Measurements from ENCODE around the gene GOLGA6L22.
"Not testable (repeated sequence)": the region's sequence is repeated elsewhere in the genome, so short reads cannot be mapped to it uniquely, and the experiment has no call there.

GOLGA6L22 gene

GRCh38 chr15:22458603-22459002 lies at the start of gene GOLGA6L22:
Gene GOLGA6L22 (plus strand): TSS chr15:22458903. CDS start chr15:22458994, 91 bp downstream.
- not testable (repeated sequence) for H3K36me3 ChIP-seq (ENCODE audit: low read depth); H3K9me3 ChIP-seq (ENCODE audit: severe bottlenecking); H3K27ac ChIP-seq (ENCODE audit: poor library complexity, severe bottlenecking); H3K4me3 ChIP-seq (ENCODE audit: severe bottlenecking); ATAC-seq (ENCODE audit: low read depth); H3K4me1 ChIP-seq (ENCODE audit: insufficient read depth, poor library complexity, severe bottlenecking); H3K27me3 ChIP-seq (ENCODE audit: insufficient read depth, poor library complexity, severe bottlenecking); DNase-seq (ENCODE audit: low spot score)

- not testable (repeated sequence) for H3K27ac ChIP-seq (ENCODE audit: poor library complexity, severe bottlenecking); H3K9me3 ChIP-seq (ENCODE audit: severe bottlenecking); H3K4me1 ChIP-seq (ENCODE audit: insufficient read depth, poor library complexity, severe bottlenecking); H3K36me3 ChIP-seq (ENCODE audit: low read depth); H3K27me3 ChIP-seq (ENCODE audit: insufficient read depth, poor library complexity, severe bottlenecking); H3K4me3 ChIP-seq (ENCODE audit: severe bottlenecking); ATAC-seq (ENCODE audit: low read depth)
- DNase-seq (ENCODE audit: low spot score), result peak; percentile 25
These were observed 41.4 kb upstream of the GOLGA6L22 start for GRCh38 chr15:22417288-22417687.

- not testable (repeated sequence) for H3K27ac ChIP-seq (ENCODE audit: poor library complexity, severe bottlenecking); H3K4me3 ChIP-seq (ENCODE audit: severe bottlenecking); H3K4me1 ChIP-seq (ENCODE audit: insufficient read depth, poor library complexity, severe bottlenecking); H3K9me3 ChIP-seq (ENCODE audit: severe bottlenecking); H3K36me3 ChIP-seq (ENCODE audit: low read depth); DNase-seq (ENCODE audit: low spot score); H3K27me3 ChIP-seq (ENCODE audit: insufficient read depth, poor library complexity, severe bottlenecking)
- ATAC-seq (ENCODE audit: low read depth), result peak; percentile 26; the same call in 2 of the 3 replicates
These were observed 40.9 kb upstream of the GOLGA6L22 start for GRCh38 chr15:22417795-22418194.

- H3K9me3 ChIP-seq (ENCODE audit: severe bottlenecking); H3K27ac ChIP-seq (ENCODE audit: poor library complexity, severe bottlenecking); H3K36me3 ChIP-seq (ENCODE audit: low read depth); H3K4me3 ChIP-seq (ENCODE audit: severe bottlenecking); DNase-seq (ENCODE audit: low spot score); H3K27me3 ChIP-seq (ENCODE audit: insufficient read depth, poor library complexity, severe bottlenecking); H3K4me1 ChIP-seq (ENCODE audit: insufficient read depth, poor library complexity, severe bottlenecking): not testable (repeated sequence)
- peak; percentile 38 for ATAC-seq (ENCODE audit: low read depth)
These were observed 40.5 kb upstream of the GOLGA6L22 start for GRCh38 chr15:22418212-22418611.

- H3K27ac ChIP-seq (ENCODE audit: poor library complexity, severe bottlenecking); H3K27me3 ChIP-seq (ENCODE audit: insufficient read depth, poor library complexity, severe bottlenecking); H3K4me3 ChIP-seq (ENCODE audit: severe bottlenecking); H3K36me3 ChIP-seq (ENCODE audit: low read depth); H3K4me1 ChIP-seq (ENCODE audit: insufficient read depth, poor library complexity, severe bottlenecking); H3K9me3 ChIP-seq (ENCODE audit: severe bottlenecking): not testable (repeated sequence)
- ATAC-seq (ENCODE audit: low read depth) (peak; percentile 86), DNase-seq (ENCODE audit: low spot score) (peak; percentile 34)
These were observed 40.0 kb upstream of the GOLGA6L22 start for GRCh38 chr15:22418666-22419065.

- not testable (repeated sequence) for H3K9me3 ChIP-seq (ENCODE audit: severe bottlenecking); H3K4me3 ChIP-seq (ENCODE audit: severe bottlenecking); DNase-seq (ENCODE audit: low spot score); H3K36me3 ChIP-seq (ENCODE audit: low read depth); H3K4me1 ChIP-seq (ENCODE audit: insufficient read depth, poor library complexity, severe bottlenecking); H3K27ac ChIP-seq (ENCODE audit: poor library complexity, severe bottlenecking); ATAC-seq (ENCODE audit: low read depth); H3K27me3 ChIP-seq (ENCODE audit: insufficient read depth, poor library complexity, severe bottlenecking)
These were observed 38.4 kb upstream of the GOLGA6L22 start for GRCh38 chr15:22420340-22420739.

GRCh38 chr15:22429426-22429825 lies 29.3 kb upstream of the GOLGA6L22 start:
- not testable (repeated sequence) for H3K27ac ChIP-seq (ENCODE audit: poor library complexity, severe bottlenecking); H3K4me3 ChIP-seq (ENCODE audit: severe bottlenecking); H3K36me3 ChIP-seq (ENCODE audit: low read depth); H3K9me3 ChIP-seq (ENCODE audit: severe bottlenecking); DNase-seq (ENCODE audit: low spot score); H3K4me1 ChIP-seq (ENCODE audit: insufficient read depth, poor library complexity, severe bottlenecking); H3K27me3 ChIP-seq (ENCODE audit: insufficient read depth, poor library complexity, severe bottlenecking); ATAC-seq (ENCODE audit: low read depth)

- not testable (repeated sequence) for H3K27ac ChIP-seq (ENCODE audit: poor library complexity, severe bottlenecking); H3K4me1 ChIP-seq (ENCODE audit: insufficient read depth, poor library complexity, severe bottlenecking); H3K4me3 ChIP-seq (ENCODE audit: severe bottlenecking); H3K27me3 ChIP-seq (ENCODE audit: insufficient read depth, poor library complexity, severe bottlenecking); ATAC-seq (ENCODE audit: low read depth); H3K36me3 ChIP-seq (ENCODE audit: low read depth); H3K9me3 ChIP-seq (ENCODE audit: severe bottlenecking)
- peak; percentile 31 for DNase-seq (ENCODE audit: low spot score)
These were observed 27.0 kb upstream of the GOLGA6L22 start for GRCh38 chr15:22431687-22432086.

- not testable (repeated sequence) for H3K27me3 ChIP-seq (ENCODE audit: insufficient read depth, poor library complexity, severe bottlenecking); H3K27ac ChIP-seq (ENCODE audit: poor library complexity, severe bottlenecking); ATAC-seq (ENCODE audit: low read depth); H3K36me3 ChIP-seq (ENCODE audit: low read depth); H3K4me1 ChIP-seq (ENCODE audit: insufficient read depth, poor library complexity, severe bottlenecking); H3K4me3 ChIP-seq (ENCODE audit: severe bottlenecking); H3K9me3 ChIP-seq (ENCODE audit: severe bottlenecking)
- peak; percentile 34 for DNase-seq (ENCODE audit: low spot score)
These were observed 35.9 kb downstream of the GOLGA6L22 start for GRCh38 chr15:22494490-22495113.

- H3K36me3 ChIP-seq (ENCODE audit: low read depth); H3K9me3 ChIP-seq (ENCODE audit: severe bottlenecking); H3K27ac ChIP-seq (ENCODE audit: poor library complexity, severe bottlenecking); H3K27me3 ChIP-seq (ENCODE audit: insufficient read depth, poor library complexity, severe bottlenecking); DNase-seq (ENCODE audit: low spot score); H3K4me3 ChIP-seq (ENCODE audit: severe bottlenecking); H3K4me1 ChIP-seq (ENCODE audit: insufficient read depth, poor library complexity, severe bottlenecking); ATAC-seq (ENCODE audit: low read depth): not testable (repeated sequence)
These were observed 38.5 kb downstream of the GOLGA6L22 start for GRCh38 chr15:22497200-22497599.

GRCh38 chr15:22498220-22498925 lies 39.7 kb downstream of the GOLGA6L22 start:
- not testable (repeated sequence) for H3K4me3 ChIP-seq (ENCODE audit: severe bottlenecking); DNase-seq (ENCODE audit: low spot score); H3K4me1 ChIP-seq (ENCODE audit: insufficient read depth, poor library complexity, severe bottlenecking); H3K27me3 ChIP-seq (ENCODE audit: insufficient read depth, poor library complexity, severe bottlenecking); H3K27ac ChIP-seq (ENCODE audit: poor library complexity, severe bottlenecking); H3K9me3 ChIP-seq (ENCODE audit: severe bottlenecking); ATAC-seq (ENCODE audit: low read depth); H3K36me3 ChIP-seq (ENCODE audit: low read depth)

Data from RWPE2 (cell line).